SW480 (cell line): ENCODE results near the gene GCSAM.
"Not testable (repeated sequence)": the region's sequence is repeated elsewhere in the genome, so short reads cannot be mapped to it uniquely, and the experiment has no call there.

Source experiments
- DNase-seq: peaks from one replicate; pipeline ENCODE4 v3.0.0-alpha.2; 2016; ENCODE audit warnings: low spot score

GCSAM gene

DNA sequence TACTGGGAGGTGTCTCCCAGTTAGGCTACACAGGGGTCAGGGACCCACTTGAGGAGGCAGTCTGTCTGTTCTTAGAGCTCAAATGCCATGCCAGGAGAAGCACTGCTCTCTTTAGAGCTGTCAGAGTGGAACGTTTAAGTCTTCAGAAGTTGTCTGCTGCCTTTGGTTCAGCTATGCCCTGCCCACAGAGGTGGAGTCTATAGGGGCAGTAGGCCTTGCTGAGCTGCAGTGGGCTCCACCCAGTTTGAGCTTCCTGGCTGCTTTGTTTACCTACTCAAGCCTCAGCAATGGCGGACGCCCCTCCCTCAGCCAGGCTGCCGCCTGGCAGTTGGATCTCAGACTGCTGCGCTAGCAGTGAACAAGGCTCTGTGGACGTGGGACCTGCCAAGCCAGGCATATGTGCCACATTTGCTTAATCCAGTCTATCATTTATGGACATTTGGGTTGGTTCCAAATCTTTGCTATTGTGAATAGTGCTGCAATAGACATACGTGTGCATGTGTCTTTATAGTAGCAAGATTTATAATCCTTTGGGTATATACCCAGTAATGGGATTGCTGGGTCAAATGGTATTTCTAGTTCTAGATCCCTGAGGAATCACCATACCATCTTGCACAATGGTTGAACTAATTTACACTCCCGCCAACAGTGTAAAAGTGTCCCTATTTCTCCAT lies 60.5 kb downstream of the GCSAM start:
- not testable (repeated sequence) for DNase-seq
